ENCODE measurements around the gene FREY1.
A peak's percentile ranks its signal among the peaks of the same experiment; 100 is the strongest.

The FREY1 gene

GRCh38 chr11:45927684-45928413 lies 20.8 kb upstream of the FREY1 start:
- DNase-seq = no peak

- no peak for DNase-seq
These were observed 20.2 kb upstream of the FREY1 start for GRCh38 chr11:45927332-45927683.

- no peak for DNase-seq
These were observed 19.7 kb upstream of the FREY1 start for GRCh38 chr11:45926536-45927331.

GRCh38 chr11:45926001-45926401 lies 18.9 kb upstream of the FREY1 start:
- no peak for DNase-seq

- no peak for DNase-seq
These were observed 18.5 kb upstream of the FREY1 start for GRCh38 chr11:45925550-45925949.

- no peak for DNase-seq
These were observed 17.9 kb upstream of the FREY1 start for GRCh38 chr11:45924927-45925326.

- DNase-seq = no peak
These were observed 17.2 kb upstream of the FREY1 start for GRCh38 chr11:45924036-45924915.

- DNase-seq = no peak
These were observed 15.5 kb upstream of the FREY1 start, which contains the start of gene LARGE2 for GRCh38 chr11:45922425-45923082. Gene LARGE2 (plus strand): TSS chr11:45922656. CDS start chr11:45922883, 227 bp downstream.

GRCh38 chr11:45921561-45922424 lies 14.7 kb upstream of the FREY1 start:
- no peak for DNase-seq

- no peak for DNase-seq
These were observed 13.7 kb upstream of the FREY1 start for GRCh38 chr11:45920531-45921477.

GRCh38 chr11:45919806-45920530 lies 12.9 kb upstream of the FREY1 start:
- no peak for DNase-seq

GRCh38 chr11:45918962-45919675 lies 12.0 kb upstream of the FREY1 start:
- DNase-seq = no peak

- DNase-seq = peak in 1 of 2 experiments; percentile 63
These were observed 11.4 kb upstream of the FREY1 start for GRCh38 chr11:45918331-45918941.

GRCh38 chr11:45917623-45918330 lies 10.7 kb upstream of the FREY1 start, which contains the start of gene PEX16:
Gene PEX16 (minus strand): TSS chr11:45917877. CDS start chr11:45917811, 66 bp downstream.
- DNase-seq = peak; percentile 87 to 93

- DNase-seq = no peak
These were observed 10.2 kb upstream of the FREY1 start for GRCh38 chr11:45917286-45917622.

GRCh38 chr11:45915446-45915845 lies 8.4 kb upstream of the FREY1 start:
- no peak for DNase-seq

- DNase-seq = no peak
These were observed 7.0 kb upstream of the FREY1 start for GRCh38 chr11:45913942-45914635.

Data from cerebellar nuclear complex (tissue), 1 donor.